AG04449 (cell line): ENCODE results near the gene FAM222A.

Source experiments
- CTCF ChIA-PET: fragments of 350-600 bp; formaldehyde crosslinking; extraction: SDS; loops from one replicate; lab custom pipeline; 2021; ENCODE audit warnings: antibody characterized with exemption; lab: Yijun Ruan, JAX
- POLR2A ChIA-PET: fragments of 400-600, 350-600 bp; formaldehyde crosslinking; extraction: SDS; loops from one replicate; lab custom pipeline; 2020; ENCODE audit warnings: antibody characterized with exemption, inconsistent platforms; lab: Yijun Ruan, JAX
- DNase-seq: peaks from one replicate; pipeline ENCODE4 v3.0.0-alpha.2; 2010; ENCODE audit warnings: low read depth, low spot score
- H3K4me3 ChIP-seq: 2 replicates; pipeline ENCODE4 v1.5.1; 2011; ENCODE audit warnings: low read depth, mild to moderate bottlenecking, control low read depth, low read length
- TF ChIP-seq, protein P1 (sequence below): IDR thresholded peaks from one replicate; pipeline ENCODE4 v1.5.1; 2011; ENCODE audit warnings: mild to moderate bottlenecking, moderate library complexity, low read length, control low read depth, inconsistent platforms; ENCODE audit not compliant: insufficient read depth; ENCODE audit errors: missing control alignments

Gene FAM222A

DNA sequence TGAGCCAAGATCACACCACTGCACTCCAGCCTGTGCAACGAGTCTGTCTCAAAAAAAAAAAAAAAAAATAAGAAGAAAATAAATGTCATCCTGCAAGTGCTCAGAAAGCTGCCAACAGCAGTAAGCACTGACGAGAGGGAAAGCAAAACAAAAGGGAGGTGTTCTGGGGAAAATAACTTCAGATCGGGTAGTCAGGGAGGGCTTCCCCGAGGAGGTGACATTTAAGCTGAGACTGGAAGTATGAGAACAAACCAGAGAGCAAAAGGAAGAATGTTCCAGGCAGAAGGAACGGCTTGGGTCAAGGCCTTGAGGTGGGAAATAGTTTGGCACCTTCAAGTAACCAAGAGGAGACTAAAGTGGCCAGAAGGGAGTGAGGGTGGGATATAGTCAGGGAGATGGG, 4.7 kb upstream of the FAM222A start:
- DNase-seq, result no peak
- ChIA-PET POLR2A (no interaction called here), CTCF (interaction anchor here (0.8 kb wide), 1 partner anchor 9 kb away, joined by 3 read pairs; no protein-coding TSS in a partner anchor)
- H3K4me3 ChIP-seq, result no peak overlapping the region
- TF ChIP-seq, protein P1, sequence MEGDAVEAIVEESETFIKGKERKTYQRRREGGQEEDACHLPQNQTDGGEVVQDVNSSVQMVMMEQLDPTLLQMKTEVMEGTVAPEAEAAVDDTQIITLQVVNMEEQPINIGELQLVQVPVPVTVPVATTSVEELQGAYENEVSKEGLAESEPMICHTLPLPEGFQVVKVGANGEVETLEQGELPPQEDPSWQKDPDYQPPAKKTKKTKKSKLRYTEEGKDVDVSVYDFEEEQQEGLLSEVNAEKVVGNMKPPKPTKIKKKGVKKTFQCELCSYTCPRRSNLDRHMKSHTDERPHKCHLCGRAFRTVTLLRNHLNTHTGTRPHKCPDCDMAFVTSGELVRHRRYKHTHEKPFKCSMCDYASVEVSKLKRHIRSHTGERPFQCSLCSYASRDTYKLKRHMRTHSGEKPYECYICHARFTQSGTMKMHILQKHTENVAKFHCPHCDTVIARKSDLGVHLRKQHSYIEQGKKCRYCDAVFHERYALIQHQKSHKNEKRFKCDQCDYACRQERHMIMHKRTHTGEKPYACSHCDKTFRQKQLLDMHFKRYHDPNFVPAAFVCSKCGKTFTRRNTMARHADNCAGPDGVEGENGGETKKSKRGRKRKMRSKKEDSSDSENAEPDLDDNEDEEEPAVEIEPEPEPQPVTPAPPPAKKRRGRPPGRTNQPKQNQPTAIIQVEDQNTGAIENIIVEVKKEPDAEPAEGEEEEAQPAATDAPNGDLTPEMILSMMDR, result no peak

DNA sequence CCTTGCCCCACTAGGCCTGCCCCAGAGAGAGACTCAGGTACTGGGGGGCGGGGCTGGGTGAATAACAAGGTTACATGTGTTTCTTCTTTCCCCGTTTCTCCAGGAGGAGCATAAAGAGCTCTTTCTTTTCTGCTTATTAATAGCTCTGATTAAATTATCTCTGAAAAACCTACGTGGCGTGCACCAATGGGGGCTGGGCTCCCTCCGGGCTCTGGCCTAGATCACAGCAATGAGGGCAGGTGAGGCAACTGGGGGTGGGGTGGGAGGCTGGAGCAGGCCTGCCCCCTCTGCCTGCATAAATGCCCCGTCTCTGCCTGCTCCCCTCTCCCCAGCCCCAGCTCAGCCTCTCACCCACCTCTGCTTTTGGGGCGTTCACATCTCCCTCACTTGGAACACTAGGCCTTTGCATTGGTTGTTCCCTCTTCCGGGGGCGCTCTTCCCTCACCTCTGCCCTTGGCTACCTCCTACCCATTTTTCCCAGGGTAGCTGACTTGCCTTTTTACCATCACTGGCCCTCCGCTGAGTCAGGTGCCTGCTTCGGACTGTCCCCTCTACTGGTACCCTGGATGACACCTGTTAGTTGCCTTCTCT, 4.1 kb upstream of the FAM222A start:
- CTCF ChIA-PET, result interaction anchor here (0.8 kb wide), 1 partner anchor 9 kb away, joined by 3 read pairs; no protein-coding TSS in a partner anchor

DNA sequence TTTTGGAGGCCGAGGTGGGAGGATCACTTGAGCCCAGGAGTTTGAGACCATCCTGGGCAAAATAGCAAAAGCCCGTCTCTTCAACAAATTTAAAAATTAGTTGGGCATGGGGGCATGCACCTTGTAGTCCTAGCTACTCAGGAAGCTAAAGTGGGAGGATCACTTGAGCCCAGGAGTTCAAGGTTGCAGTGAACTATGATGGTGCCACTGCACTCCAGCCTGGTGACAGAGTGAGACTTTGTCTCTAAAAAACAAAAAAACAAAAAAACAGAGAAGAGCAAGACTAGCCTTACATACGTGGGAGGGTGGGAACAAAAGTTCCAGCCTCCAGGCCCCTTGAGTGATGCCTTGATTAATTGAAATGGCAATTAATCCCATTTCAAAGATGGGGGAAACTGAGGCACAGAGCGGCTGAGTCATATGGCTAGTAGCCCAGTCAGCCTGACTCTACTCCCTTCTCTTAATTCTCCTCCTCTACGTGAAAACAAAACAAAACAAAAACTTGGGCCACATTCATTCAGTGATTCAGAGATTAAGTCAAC, 3.3 kb upstream of the FAM222A start:
- DNase-seq, result no peak
- POLR2A ChIA-PET, result no interaction called here
- H3K4me3 ChIP-seq, result no peak overlapping the region
- TF ChIP-seq, protein P1, result no peak
- CTCF ChIA-PET, result no interaction called here

More for the DNA sequence above, 4.1 kb upstream of the FAM222A start:
- no peak overlapping the region for H3K4me3 ChIP-seq
- POLR2A ChIA-PET, result no interaction called here
- TF ChIP-seq, protein P1, result no peak
- no peak for DNase-seq

DNA sequence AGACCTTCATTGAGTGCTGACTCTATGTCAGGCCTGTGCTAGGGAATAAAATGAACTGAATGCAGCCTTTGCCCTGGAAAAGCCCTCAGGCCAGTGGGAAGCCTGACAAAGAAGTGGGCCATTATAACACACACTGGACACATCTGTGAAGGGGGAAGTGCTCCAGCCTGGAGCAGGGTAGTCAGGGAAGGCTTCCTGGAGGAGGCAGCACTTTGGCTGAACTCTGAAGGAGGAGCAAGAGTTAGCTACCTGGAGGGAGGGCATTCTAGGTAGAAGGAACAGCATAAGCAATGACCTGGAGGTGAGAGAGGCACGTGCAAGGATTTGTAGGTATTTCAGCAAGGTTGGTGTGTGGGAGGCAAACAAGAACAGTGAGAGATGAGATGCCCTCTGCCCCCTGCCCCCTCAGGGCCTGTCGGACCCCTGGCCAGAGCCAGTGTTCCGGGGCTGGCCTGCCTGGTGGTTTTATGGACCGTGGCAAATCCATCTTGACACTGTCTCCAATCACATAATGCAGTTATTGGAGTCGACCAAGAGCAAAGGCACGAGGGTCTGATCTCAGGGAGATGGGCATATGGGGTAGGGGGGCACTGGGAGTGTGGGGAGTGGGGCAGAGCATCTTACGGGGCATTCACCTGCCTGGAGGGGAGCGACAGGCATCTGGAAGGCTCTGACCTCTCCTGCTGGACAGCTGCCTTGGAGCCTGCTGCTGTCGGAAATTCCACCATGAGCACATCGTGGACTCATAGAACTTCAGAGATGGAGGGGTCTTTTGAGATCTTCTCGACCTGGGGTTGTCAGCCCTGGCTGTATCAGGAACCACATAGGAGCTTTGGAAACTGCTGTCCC, 2.7 kb upstream of the FAM222A start:
- peak; percentile 9 for DNase-seq
- ChIA-PET POLR2A (no interaction called here), CTCF (no interaction called here)
- TF ChIP-seq, protein P1, result no peak
- no peak overlapping the region for H3K4me3 ChIP-seq

DNA sequence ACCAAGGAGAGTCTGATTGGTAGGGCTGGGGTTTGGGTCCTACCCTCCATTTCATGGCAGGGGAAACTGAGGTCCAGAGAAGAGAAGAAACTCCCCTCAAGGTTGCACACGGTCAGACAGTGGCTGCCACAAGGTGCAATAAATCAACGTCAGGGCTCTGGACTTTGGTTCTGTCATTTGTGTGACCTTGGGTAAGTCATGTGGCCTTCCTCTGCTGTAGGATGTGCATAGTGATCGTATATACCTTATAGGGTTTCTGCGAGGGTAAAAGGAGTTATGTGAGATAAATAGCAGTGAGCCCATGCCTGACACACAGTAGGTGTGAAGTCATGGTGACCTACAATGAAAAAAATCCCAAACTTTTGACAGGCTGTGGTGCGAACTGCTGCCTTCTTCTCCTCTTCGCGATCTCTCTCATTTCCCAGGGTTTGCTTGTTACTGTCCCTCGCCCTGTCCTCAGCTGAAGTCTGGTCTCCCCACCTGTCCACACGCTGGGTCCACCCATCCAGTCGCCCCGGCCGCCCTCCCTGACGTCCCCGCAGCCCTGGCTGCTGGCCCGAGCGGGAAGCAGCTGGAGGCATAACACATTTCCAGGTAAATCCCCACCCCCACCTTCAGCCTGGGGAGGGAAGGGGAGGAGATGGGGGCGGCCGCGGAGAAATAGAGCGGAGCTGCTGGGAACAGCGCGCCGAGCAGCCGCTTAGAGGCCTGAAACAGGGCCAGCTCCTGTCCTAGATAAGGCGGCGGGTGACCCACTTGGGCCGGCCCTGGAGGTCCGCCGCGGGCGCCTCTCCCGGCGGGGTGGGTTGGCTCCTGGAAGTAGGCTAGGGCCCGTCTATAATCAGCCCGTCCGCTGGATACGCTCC, 1.8 kb upstream of the FAM222A start:
- TF ChIP-seq, protein P1, result no peak
- no peak overlapping the region for H3K4me3 ChIP-seq
- DNase-seq, result no peak
- ChIA-PET POLR2A (no interaction called here), CTCF (no interaction called here)
